Measurements from ENCODE around the gene KIF3A.
A peak's percentile ranks its signal among the peaks of the same experiment; 100 is the strongest.

The KIF3A gene

DNA sequence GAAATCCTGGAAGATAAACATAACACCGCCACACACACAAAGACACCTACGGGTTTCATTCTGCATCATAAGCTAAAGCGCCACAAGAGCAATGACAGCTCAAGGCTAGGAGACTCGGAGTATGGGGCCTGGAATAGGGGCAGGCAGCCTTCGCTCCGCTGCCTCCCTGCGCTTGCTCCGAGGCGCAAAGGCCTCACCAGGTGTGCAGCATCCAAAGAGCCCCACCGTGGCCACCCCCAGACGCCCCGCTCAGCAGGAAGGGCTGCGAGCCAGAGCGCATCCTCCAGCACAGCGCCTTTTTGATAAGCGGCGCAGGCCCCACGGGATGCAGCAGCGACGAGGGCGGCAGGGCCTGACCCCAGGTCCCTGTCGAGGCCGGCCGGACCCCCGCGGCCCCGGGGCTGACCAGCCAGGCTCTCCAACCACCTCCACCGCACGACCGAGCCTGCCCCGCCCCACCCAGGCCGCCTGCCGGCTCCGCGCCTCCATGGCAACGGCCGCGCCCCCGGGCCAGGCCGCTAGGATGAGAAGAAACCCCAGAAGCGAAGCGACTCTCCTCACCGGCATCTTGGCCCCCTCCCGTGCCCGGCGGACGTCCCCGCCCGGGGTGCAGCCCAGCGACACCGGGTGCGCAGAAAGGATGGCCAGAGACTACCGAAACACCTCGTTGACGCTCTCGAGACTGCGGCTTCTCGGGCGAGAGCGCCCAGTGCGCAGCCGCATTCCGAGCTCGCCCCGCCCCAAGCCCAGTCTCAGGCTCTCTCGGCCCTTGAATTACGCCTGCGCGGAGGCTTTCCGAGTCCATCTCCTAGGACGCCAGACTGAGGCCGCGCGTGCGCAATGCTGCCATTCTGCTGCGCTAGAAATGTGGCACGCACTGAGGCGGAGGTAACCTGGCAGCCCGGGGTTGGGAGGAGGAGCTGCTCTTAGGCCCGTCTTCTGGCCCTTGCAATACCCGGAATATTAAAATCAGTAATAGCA is at the start of gene KIF3A:
Gene KIF3A, minus strand, starts transcription at position 694 of the 981 bp plus-strand sequence. Its CDS starts 127 bp downstream, at position 567.
- DNase-seq (ENCODE audit: low spot score): peak; percentile 96

- DNase-seq (ENCODE audit: low spot score): no peak
Observed at GRCh38 chr5:132787076-132787475, 49.7 kb upstream of the KIF3A start.

DNA sequence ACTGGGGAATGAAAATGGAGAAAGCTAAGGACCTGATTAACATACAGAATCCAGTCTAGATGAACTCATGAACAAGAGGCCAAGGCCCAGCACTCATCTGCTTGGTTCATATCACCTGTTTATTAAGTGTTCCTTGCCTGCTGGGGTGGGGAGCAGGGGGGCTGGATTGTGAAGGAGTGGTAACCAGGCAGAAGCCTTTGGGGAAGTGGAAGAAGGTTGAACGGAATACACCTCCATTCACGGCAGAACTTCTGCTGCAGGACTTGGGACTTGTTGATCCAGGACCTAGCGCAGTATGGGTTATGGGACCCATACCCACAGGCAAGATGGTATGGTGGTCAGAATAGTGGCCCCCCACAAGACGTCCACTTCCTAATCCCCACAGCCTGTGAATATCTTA is 48.5 kb upstream of the KIF3A start:
- no peak for DNase-seq (ENCODE audit: low spot score)

- DNase-seq (ENCODE audit: low spot score): no peak
Observed at GRCh38 chr5:132785365-132785764, 48.0 kb upstream of the KIF3A start.

GRCh38 chr5:132782101-132782500 is 44.8 kb upstream of the KIF3A start:
- peak; percentile 67 for DNase-seq (ENCODE audit: low spot score)

DNA sequence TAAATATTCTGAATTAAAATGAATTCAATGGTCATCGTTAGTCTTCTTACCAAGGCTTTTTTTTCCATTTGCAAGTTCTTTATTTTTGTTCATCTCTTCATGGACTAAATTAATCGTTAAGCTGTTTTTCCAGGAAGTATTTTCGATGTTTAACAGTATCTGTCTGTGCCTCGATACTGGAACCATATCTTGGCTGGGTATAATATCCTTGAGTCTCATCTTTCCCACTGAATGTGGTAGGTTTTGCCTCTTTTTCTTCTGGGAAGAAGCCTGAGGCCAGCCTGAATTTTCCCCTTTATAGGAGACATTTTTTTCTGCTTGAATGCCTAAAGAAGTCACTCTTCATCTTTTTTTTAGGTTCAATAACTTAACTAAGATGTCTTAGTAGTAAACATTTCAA is 43.7 kb upstream of the KIF3A start:
- no peak for DNase-seq (ENCODE audit: low spot score)

DNA sequence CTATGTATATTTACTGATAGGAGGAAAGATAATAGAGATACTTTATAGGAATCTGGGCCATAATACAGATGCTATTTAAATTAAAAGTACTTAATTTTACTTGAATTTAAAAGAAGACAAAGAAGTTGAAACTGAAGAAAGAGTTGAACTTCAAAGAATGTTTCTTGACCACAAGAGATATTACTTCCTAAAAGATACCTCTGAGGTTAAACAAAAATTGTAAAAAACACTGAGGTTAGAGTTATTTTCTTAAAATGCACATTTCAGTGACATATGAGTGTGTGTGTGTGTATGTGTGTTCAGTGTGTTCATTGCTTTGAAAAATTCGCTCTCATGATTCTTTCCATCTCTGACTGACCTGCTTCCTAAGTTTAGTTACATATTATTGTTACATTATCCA is 43.2 kb upstream of the KIF3A start:
- DNase-seq (ENCODE audit: low spot score): no peak

GRCh38 chr5:132779961-132780360 is 42.6 kb upstream of the KIF3A start:
- peak; percentile 94 for DNase-seq (ENCODE audit: low spot score)

GRCh38 chr5:132778856-132779255 is 41.5 kb upstream of the KIF3A start:
- no peak for DNase-seq (ENCODE audit: low spot score)

- no peak for DNase-seq (ENCODE audit: low spot score)
Observed at GRCh38 chr5:132778129-132778528, 40.8 kb upstream of the KIF3A start.

- DNase-seq (ENCODE audit: low spot score): peak; percentile 74
Observed at GRCh38 chr5:132777209-132778069, 40.1 kb upstream of the KIF3A start, which contains the start of gene SEPTIN8. TSS of gene SEPTIN8 (minus strand) at chr5:132777239. CDS start at chr5:132777137, 102 bp downstream.

DNA sequence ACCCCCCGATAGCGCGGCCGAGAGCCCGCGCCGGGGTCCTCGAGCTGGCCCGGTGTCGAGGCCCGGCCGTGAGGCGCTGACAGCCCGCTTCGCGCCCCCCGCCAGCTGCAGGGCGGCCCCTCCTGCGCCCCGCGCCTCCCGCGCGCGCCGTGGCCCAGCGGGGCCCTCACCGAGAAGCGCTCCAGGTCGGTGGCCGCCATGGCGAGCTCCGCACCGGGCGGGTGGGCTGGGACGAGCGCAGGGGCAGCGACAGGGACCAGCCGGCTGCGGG is 39.5 kb upstream of the KIF3A start:
- DNase-seq (ENCODE audit: low spot score): no peak

- DNase-seq (ENCODE audit: low spot score): peak; percentile 86
Observed at GRCh38 chr5:132776131-132776937, 39.0 kb upstream of the KIF3A start.

DNA sequence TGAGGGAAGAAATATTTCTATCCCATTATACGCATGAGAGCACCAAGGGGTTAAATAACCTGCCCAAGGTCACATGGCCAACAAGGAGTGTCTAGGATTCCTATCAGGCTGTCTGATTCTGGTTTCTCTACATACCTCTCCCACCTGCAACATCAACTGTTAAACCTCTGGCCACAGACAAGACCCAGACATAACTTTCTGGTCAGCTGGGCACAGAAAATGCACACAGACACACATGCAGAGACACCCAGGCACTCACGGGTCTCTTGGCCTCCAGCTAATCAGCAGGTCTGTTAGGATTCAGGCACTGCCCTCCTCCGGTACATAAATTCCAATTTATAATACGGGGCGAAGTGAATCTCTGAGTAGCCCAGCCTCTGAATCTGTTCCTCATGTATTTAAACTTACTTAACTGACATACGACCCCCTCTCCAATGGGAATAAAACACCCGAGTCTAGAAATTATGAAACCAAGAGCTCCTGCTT is 38.2 kb upstream of the KIF3A start:
- DNase-seq (ENCODE audit: low spot score): peak; percentile 52

- DNase-seq (ENCODE audit: low spot score): no peak
Observed at GRCh38 chr5:132774896-132775295, 37.5 kb upstream of the KIF3A start.

DNA sequence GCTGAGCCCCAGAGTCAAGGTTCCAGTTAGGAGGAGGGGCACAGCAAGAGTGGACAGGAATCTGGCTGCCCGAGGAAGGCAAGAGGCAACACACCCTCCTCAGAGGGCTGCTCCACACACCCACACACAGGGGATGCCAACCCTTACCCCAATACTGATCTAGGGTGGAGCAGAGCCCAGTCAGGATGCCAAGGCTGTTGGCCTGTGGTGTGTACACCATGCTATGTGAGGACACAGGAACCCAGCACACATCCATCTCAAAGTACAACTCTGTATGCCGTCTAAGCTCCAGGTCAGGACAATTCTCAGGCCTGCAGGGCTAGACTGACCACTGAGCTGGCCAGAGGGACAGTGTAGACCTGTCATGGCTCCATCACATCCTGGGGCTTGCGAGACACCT is 37.1 kb upstream of the KIF3A start:
- no peak for DNase-seq (ENCODE audit: low spot score)

DNA sequence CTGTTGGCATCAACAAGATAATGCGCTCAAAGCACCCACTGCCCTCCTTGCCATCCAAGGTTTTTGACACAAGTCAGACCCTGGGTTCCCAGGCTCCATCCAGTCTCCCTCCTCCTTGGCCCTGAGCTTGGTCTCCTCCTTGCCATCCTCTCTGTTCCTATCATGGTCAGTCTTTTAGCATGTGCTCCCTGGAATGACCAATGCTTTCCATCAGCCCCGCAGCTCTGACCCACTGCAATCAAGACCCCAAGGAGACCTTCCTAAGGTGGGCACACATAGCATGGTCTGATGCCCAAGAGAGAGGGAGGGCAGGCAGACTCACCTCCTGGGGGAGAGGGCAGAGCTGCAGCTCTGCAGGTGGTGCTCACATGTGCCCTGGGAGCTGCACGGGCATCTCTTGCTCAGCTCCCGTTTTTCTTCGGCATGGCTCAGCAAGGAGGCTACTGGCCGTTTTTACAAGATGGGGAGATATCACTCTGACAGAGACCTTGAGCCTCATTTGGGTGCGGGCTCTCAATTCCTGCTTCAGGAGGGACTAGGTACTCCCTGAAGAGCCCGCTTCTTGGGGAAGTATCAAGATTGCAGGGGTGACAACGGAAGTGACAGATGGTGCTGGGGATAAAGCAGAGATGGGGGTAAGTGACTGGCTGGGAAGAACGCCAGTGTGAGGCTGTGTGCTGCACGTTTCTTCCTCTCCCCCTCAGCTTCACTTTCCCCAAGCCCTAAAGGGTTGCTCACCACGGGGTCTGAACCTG is 36.4 kb upstream of the KIF3A start:
- peak; percentile 40 for DNase-seq (ENCODE audit: low spot score)

- peak; percentile 55 for DNase-seq (ENCODE audit: low spot score)
Observed at GRCh38 chr5:132773114-132773513, 35.8 kb upstream of the KIF3A start.

GRCh38 chr5:132772291-132773070 is 35.1 kb upstream of the KIF3A start:
- no peak for DNase-seq (ENCODE audit: low spot score)

- DNase-seq (ENCODE audit: low spot score): no peak
Observed at GRCh38 chr5:132771503-132771998, 34.2 kb upstream of the KIF3A start.
